Measurements from ENCODE around the gene CCN6. TPM values are rescaled to one million over a fixed set of nuclear protein-coding genes. Genes with fewer than 3 reads are reported as not detected.
"Not testable (repeated sequence)": the region's sequence is repeated elsewhere in the genome, so short reads cannot be mapped to it uniquely, and the experiment has no call there.

CCN6 gene
- total RNA-seq, 4 donors from 2014 or later, result not detected

DNA sequence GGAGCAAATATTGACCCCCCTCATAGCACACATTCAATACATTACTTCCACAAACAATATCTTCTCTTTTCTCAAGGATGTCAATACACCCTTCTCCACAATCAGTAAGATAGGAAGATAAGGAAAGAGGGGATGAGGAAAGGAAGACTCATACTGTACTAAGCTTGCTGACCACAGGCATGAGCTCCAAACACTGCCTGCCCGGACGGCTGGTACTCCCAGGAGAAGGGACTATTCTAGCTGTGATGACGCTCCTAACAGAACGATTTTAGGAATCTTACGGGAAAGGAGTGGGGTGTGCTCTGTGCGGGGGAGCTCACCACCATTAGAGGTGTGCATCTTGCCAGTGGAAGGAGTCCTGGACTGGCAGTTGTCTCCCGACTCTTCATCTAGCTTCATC is 3.9 kb upstream of the CCN6 start:
- Histone ChIP-seq H3K27ac (no peak overlapping the region), H3K4me3 (no peak overlapping the region), H3K9me3 (no peaks in the 10 kb centered on the region), H3K4me1 (peaks cover 0 to 3% of the 10 kb centered on the region in 2 donors), H3K27me3 (no peaks in the 10 kb centered on the region), H3K36me3 (no peaks in the 10 kb centered on the region)
- intact Hi-C loops (cut with DNase I; ENCODE audit: low total_unique reads), result loop anchor here (5.0 kb wide), 1 partner anchor 338 kb away; no protein-coding TSS in a partner anchor
- TF ChIP-seq POLR2A (IDR thresholded peaks at IDR 0.05) (no peak), CTCF (IDR thresholded peaks at IDR 0.05) (no peak)
- DNase-seq, result no peak

DNA sequence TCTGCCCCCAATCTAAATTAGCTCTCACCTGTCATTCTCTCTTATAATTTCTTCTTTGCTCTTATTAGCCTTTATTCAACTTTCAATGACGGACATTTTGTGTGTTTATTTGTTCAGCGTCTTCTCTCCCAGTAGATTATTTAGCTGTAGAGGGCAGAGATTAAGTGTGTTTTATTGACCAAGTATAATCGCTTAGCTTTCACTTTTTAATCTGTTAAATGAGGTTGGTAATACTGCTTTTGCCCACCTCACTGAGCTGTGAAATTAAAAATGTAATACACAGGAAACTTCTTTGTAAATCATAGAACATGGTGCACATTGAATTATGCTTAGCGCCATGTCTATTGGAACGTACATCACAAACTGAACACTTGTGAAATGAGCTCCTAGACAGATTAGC is 3.5 kb upstream of the CCN6 start:
- Histone ChIP-seq H3K36me3 (no peaks in the 10 kb centered on the region), H3K4me1 (no peaks in the 10 kb centered on the region), H3K4me3 (no peak overlapping the region), H3K9me3 (no peaks in the 10 kb centered on the region), H3K27ac (no peak overlapping the region), H3K27me3 (no peaks in the 10 kb centered on the region)
- intact Hi-C loops (cut with DNase I; ENCODE audit: low total_unique reads), result no loop called here
- DNase-seq, result no peak
- TF ChIP-seq CTCF (IDR thresholded peaks at IDR 0.05) (no peak), POLR2A (IDR thresholded peaks at IDR 0.05) (no peak)

DNA sequence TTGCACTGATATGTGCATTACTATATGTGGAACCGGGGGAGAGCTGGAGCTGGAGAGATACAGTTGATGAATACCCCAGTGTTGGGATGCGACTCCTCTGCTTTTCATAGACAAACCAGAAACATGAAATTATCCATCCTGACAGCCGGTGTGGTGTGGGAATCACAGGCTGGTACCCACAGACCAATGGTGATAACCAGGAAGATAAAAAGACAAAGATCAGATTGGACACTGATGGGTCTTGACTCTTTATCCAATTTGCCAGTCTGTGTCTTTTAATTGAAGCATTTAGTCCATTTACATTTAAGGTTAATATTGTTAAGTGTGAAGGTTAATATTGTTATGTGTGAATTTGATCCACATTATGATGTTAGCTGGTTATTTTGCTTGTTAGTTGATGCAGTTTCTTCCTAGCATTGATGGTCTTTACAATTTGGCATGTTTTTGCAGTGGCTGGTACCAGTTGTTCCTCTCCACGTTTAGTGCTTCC is 2.6 kb upstream of the CCN6 start:
- H3K27me3 ChIP-seq; DNase-seq; H3K9me3 ChIP-seq; H3K27ac ChIP-seq; H3K36me3 ChIP-seq; intact Hi-C loops (cut with DNase I; ENCODE audit: low total_unique reads); H3K4me1 ChIP-seq; H3K4me3 ChIP-seq: not testable (repeated sequence)

- H3K4me1 ChIP-seq, result no peaks in the 10 kb centered on the region
- intact Hi-C loops (cut with DNase I; ENCODE audit: low total_unique reads), result no loop called here
- no peak for DNase-seq
- no peaks in the 10 kb centered on the region for H3K36me3 ChIP-seq
- no peak overlapping the region for H3K27ac ChIP-seq
- no peaks in the 10 kb centered on the region for H3K9me3 ChIP-seq
- no peak for TF ChIP-seq CTCF (IDR thresholded peaks at IDR 0.05)
- no peak for TF ChIP-seq POLR2A (IDR thresholded peaks at IDR 0.05)
- H3K27me3 ChIP-seq, result no peaks in the 10 kb centered on the region
- H3K4me3 ChIP-seq, result no peak overlapping the region
These were observed 769 bp downstream of the CCN6 start for GRCh38 chr6:112054555-112055190.

DNA sequence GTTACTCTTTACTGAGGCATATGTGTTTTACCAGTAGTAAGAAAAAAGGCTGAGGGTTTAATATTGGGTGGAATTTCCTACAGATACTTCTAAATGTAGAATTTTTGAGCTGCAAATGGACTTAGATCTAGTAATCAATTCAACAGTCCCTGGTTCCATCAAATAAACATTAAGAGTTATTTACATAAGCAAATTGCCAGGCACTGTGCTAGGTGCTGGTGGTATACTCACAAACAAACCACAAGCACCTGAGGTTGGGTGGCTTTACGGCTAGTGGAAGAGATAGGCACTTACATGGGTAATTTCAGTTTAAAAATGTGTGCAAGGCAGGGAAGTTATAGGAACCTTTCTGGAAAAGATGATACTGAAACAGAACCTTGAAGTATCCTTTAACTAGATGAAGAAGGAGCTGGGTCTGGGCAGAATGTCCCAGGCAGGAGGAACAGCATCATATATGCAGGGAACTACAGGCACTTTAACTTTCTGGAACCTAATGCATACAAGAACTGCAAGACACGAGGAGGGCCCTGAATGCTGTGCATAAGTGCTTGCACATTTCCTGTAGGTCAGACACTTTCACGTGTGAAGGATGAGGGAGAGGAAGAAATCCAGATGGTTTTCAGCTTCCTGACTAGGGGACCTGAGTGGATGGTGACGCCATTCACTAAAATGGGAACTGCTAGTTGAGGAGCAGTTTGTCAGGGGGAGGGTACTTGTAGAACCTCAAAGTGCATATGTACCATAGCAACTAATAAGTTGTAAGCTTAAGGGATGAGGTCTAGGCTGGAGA is 4.5 kb downstream of the CCN6 start:
- TF ChIP-seq CTCF (IDR thresholded peaks at IDR 0.05), result no peak
- Histone ChIP-seq H3K27ac (no peak overlapping the region), H3K9me3 (no peaks in the 10 kb centered on the region), H3K4me1 (no peaks in the 10 kb centered on the region), H3K4me3 (no peak overlapping the region), H3K27me3 (no peaks in the 10 kb centered on the region), H3K36me3 (no peaks in the 10 kb centered on the region)
- DNase-seq, result no peak
- intact Hi-C loops (cut with DNase I; ENCODE audit: low total_unique reads), result no loop called here
